Activated CD8-positive, alpha-beta T cell treated with anti-CD3 and anti-CD28 coated beads, Interleukin-2, amount 10 ng/mL, durations not matched to agents 7 days and 5 days (primary cell): ENCODE measurements around the gene PRKD1. TPM values are rescaled to one million over a fixed set of nuclear protein-coding genes. Genes with fewer than 3 reads are reported as not detected.

Experiments used
- ATAC-seq: fragments of 150-1000 bp; cut with Tn5 transposase; one replicate; pipeline ENCODE4 v1.10.0; 2021; ENCODE audit warnings: moderate library complexity
- CTCF ChIA-PET: fragments of 350-600 bp; sonication (Branson Sonifier 250); formaldehyde crosslinking; loops from one replicate; lab custom pipeline; 2021; ENCODE audit warnings: antibody characterized with exemption; lab: Charles Lee
- POLR2A ChIA-PET: fragments of 350-600 bp; sonication (Branson Sonifier 250); formaldehyde crosslinking; loops from one replicate; lab custom pipeline; 2021; ENCODE audit warnings: antibody characterized with exemption; lab: Charles Lee
- DNase-seq: peaks from one replicate; pipeline ENCODE4 v3.0.0-alpha.2; 2020
- H3K27ac Mint-ChIP-seq: one replicate; pipeline ENCODE4 v1.8.0; 2021; ENCODE audit warnings: mild to moderate bottlenecking, mixed read lengths
- H3K27me3 Mint-ChIP-seq: one replicate; pipeline ENCODE4 v1.8.0; 2021; ENCODE audit warnings: low read depth, mixed read lengths
- H3K36me3 Mint-ChIP-seq: one replicate; pipeline ENCODE4 v1.8.0; 2021; ENCODE audit warnings: low read depth, mixed read lengths
- H3K4me1 Mint-ChIP-seq: one replicate; pipeline ENCODE4 v1.8.0; 2021; ENCODE audit warnings: low read depth, mixed read lengths
- H3K4me3 Mint-ChIP-seq: one replicate; pipeline ENCODE4 v1.8.0; 2021; ENCODE audit warnings: mild to moderate bottlenecking, mixed read lengths
- H3K9me3 Mint-ChIP-seq: one replicate; pipeline ENCODE4 v1.8.0; 2022; ENCODE audit warnings: mixed read lengths; ENCODE audit not compliant: insufficient read depth
- total RNA-seq, 2 experiments: library from RNA; stranded (reverse); gene quantifications; one replicate each; pipeline ENCODE4 v1.2.3, GENCODE V29; 2021

Gene PRKD1
- not detected for total RNA-seq

DNA sequence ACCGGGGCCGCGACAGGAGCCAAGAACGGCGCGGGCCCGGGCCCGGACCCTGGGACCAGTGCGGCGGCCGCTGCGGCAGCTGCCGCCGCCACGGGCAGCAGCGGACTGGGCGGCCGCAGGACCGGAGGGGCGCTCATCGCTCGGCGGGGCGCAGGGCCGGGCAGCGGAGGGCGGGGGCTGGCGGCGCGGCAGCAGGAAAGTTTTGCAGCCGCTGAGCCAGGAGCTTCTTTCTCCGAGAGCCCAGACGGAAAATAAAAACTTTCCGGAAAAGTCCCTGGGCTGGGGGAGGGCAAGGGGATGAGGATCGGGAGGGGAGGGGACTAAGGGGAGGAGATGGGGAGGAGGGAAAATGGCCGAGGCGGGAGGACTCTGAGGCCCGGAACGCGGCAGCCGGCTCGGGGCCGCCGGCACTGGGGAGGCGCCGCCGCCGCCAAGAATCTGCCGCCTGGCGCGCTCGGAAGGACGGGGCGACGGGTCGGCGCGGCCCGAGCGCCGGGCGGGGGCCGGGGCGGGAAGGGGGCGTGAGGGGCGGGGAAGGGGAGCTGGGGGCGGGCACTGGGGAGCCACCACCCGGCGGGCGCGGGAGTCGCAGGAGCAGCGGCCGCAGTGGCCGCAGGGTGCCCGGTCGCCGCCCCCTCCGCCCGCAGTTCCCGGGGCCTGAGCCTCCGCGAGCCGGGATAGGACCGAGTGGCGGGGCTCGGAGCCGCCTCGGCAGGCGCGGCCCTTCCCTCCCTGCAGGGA lies at the start of gene PRKD1:
TSS of gene PRKD1 (minus strand) at position 472 of the 741 bp plus-strand sequence.
- ChIA-PET CTCF (no interaction called here), POLR2A (no interaction called here)
- H3K9me3 Mint-ChIP-seq: no peaks in the 10 kb centered on the region
- H3K27me3 Mint-ChIP-seq: peaks cover 19% of the 10 kb centered on the region
- DNase-seq: no peak
- H3K36me3 Mint-ChIP-seq: peaks cover 2% of the 10 kb centered on the region
- no peak within 1 kb of the TSS for H3K4me3 Mint-ChIP-seq
- H3K4me1 Mint-ChIP-seq: peaks cover 4% of the 10 kb centered on the region
- no peak within 1 kb of the TSS for H3K27ac Mint-ChIP-seq
- no peak for ATAC-seq

DNA sequence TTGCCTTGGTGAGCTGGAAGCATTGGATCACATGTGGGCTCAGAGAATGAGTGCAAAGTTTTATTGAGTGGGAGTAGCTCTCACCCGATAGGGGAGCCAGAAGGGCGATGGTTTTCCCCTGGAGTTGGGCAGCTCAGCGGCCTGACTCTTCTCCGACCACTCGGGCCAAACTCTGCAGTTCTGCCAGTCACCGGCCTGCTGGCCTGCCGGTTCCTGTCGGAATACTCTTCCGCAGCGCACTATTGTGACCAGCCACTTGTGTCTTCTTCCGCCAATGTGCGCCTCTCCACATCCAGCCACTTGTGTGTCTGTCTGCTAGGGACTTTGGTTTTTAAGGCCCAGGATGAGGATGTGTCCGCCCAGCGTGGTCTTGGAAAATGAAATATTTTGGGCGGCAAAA lies 43.5 kb upstream of the PRKD1 start:
- Mint-ChIP-seq H3K36me3 (no peaks in the 10 kb centered on the region), H3K27me3 (no peaks in the 10 kb centered on the region), H3K27ac (no peak overlapping the region), H3K4me1 (no peaks in the 10 kb centered on the region), H3K4me3 (no peak overlapping the region), H3K9me3 (no peaks in the 10 kb centered on the region)
- ChIA-PET POLR2A (no interaction called here), CTCF (no interaction called here)
- DNase-seq (no peak), ATAC-seq (no peak)

DNA sequence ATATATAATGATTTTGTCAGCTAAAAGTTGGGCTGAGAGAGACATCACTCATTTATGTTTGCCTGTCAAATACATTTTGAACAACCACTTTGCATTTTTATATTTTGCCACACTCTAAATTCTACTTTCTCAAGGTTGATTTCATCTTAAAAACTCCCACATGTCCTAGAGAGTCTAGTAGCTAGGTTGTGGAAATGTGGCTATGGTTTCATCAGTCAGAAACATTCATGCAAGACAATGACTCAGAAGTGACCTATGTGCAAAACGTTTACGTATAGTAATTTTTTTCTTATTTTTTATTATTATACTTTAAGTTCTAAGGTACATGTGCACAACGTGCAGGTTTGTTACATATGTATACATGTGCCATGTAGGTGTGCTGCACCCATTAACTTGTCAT lies 27.4 kb upstream of the PRKD1 start:
- CTCF ChIA-PET: no interaction called here
- Mint-ChIP-seq H3K36me3 (no peaks in the 10 kb centered on the region), H3K27ac (no peak overlapping the region), H3K4me3 (no peak overlapping the region), H3K27me3 (no peaks in the 10 kb centered on the region), H3K4me1 (no peaks in the 10 kb centered on the region), H3K9me3 (no peaks in the 10 kb centered on the region)
- DNase-seq: no peak
- no peak for ATAC-seq
- POLR2A ChIA-PET: no interaction called here

DNA sequence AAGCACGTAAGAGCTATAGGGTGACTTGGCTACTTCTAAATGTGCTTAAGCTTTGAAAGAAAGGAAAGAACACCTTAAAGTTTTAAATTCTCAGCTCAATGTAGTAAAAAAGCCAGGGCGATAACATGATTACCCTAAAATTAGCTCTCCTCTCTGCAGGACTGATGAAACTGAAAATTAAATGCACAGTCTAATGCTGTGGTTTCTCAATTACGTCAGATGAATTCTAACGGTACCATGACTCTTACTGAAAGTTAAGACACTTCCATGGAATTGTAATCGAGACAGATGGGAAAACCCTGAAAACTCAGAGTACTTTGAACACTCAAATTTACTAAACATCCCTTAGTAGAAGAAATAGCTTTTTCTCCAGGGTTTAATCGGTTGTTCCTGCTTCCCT lies 25.9 kb upstream of the PRKD1 start:
- ATAC-seq (no peak), DNase-seq (no peak)
- H3K4me1 Mint-ChIP-seq: no peaks in the 10 kb centered on the region
- H3K27ac Mint-ChIP-seq: no peak overlapping the region
- ChIA-PET POLR2A (no interaction called here), CTCF (no interaction called here)
- no peak overlapping the region for H3K4me3 Mint-ChIP-seq
- H3K36me3 Mint-ChIP-seq: no peaks in the 10 kb centered on the region
- no peaks in the 10 kb centered on the region for H3K27me3 Mint-ChIP-seq
- H3K9me3 Mint-ChIP-seq: no peaks in the 10 kb centered on the region

DNA sequence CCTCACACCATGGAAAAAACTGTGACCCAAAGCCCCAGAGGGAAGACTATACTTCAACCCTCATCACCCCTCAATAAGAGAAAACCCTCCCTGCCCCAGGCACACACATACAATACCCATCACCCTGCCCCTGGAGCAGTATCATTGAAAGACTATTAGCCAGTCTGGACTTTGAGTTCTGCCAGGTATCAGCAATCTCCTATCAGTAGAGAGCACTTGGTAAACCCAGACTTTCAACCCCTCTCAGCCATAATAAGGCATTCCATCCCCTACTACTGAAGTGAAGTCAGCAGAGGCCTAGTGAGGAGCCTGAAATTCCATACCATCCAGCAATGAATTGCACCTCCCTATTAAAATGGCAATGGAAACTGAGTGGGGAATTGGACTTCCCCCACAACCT lies 16.4 kb upstream of the PRKD1 start:
- H3K9me3 Mint-ChIP-seq: peaks cover 7% of the 10 kb centered on the region
- no peak for ATAC-seq
- no peaks in the 10 kb centered on the region for H3K4me1 Mint-ChIP-seq
- DNase-seq: no peak
- H3K36me3 Mint-ChIP-seq: no peaks in the 10 kb centered on the region
- no peaks in the 10 kb centered on the region for H3K27me3 Mint-ChIP-seq
- CTCF ChIA-PET: no interaction called here
- H3K4me3 Mint-ChIP-seq: no peak overlapping the region
- no peak overlapping the region for H3K27ac Mint-ChIP-seq
- POLR2A ChIA-PET: no interaction called here

DNA sequence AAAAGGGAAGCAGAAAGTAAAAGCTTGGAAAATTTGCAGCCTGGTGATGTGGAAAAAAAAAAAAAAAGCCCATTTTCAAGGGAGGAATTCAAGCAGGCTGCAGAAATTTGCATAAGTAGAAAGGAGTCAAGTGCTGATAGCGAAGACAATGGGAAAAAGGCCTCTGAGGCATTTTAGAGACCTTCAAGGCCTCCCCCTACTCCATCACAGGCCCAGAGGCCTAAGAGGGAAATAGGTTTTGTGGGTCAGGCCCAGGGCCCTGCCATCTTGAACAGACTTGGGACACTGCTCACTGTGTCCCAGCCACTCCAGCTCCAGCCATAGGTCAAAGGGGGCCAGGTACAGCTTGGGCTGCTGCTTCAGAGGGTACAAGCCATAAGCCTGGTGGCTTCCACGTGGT lies 13.8 kb upstream of the PRKD1 start:
- H3K36me3 Mint-ChIP-seq: no peaks in the 10 kb centered on the region
- ChIA-PET POLR2A (no interaction called here), CTCF (no interaction called here)
- H3K27me3 Mint-ChIP-seq: no peaks in the 10 kb centered on the region
- ATAC-seq: no peak
- no peak for DNase-seq
- peaks cover 13% of the 10 kb centered on the region for H3K9me3 Mint-ChIP-seq
- H3K4me3 Mint-ChIP-seq: no peak overlapping the region
- H3K4me1 Mint-ChIP-seq: no peaks in the 10 kb centered on the region
- H3K27ac Mint-ChIP-seq: no peak overlapping the region

DNA sequence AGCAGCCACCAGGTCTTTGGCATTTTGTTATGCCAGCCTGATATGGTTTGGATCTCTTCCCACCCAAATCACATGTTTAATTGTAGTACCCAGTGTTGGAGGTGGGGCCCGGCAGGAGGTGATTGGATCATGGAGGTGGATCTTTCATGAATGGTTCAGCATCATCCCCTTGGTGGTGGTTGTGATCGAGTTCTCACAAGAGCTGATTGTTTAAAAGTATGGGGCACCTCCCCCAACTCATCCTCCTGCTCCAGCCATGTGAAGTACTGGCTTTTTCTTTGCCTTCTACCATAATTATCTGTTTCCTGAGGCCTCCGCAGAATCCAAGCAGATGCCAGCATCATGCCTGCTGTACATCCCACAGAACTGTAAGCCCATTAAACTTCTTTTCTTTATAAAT lies 12.8 kb upstream of the PRKD1 start:
- DNase-seq (no peak), ATAC-seq (no peak)
- CTCF ChIA-PET: no interaction called here
- Mint-ChIP-seq H3K4me3 (no peak overlapping the region), H3K27ac (no peak overlapping the region), H3K27me3 (no peaks in the 10 kb centered on the region), H3K36me3 (no peaks in the 10 kb centered on the region), H3K9me3 (peaks cover 11% of the 10 kb centered on the region), H3K4me1 (no peaks in the 10 kb centered on the region)
- POLR2A ChIA-PET: no interaction called here

DNA sequence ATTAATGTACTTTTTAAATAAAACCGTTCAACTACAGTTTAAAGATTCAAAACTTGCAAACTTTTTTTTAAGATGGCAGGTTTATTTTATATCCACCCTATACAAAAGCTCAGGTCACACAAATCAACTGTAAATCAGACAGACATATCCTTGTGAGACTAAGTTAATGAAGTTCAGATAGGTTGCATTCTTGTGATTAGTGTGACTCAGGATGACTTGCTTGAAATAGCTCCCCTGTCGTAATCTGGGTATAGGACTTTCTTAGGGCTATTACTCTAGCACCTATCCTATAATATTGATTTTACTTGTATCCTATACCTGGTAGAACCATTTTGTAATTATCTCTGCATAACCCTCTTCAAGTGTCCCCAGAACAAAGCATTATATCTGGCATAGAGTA lies 9.5 kb upstream of the PRKD1 start:
- POLR2A ChIA-PET: no interaction called here

DNA sequence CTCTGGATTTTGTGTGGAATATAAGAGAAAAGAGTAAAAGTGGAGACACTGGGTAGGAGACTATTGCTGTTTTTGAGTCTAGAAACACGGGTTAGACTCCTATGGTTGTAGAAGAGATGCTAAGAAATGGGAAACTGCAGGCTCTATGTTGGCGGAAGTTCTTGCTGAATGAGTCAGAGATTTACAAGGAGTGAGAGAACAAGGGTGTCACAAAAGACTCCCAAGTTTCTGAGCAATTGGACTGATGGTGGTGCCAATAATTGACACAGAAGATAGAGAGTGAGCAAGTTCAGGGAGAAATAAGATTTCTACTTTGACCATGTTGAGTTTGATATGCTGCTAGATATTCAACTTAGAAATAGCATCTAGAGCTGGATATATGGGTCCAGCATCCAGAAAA lies 2.6 kb upstream of the PRKD1 start:
- Mint-ChIP-seq H3K27me3 (peaks cover 19% of the 10 kb centered on the region), H3K4me1 (peaks cover 4% of the 10 kb centered on the region), H3K36me3 (peaks cover 2% of the 10 kb centered on the region), H3K9me3 (no peaks in the 10 kb centered on the region), H3K27ac (no peak overlapping the region), H3K4me3 (no peak overlapping the region)
- no peak for DNase-seq
- no peak for ATAC-seq
- CTCF ChIA-PET: no interaction called here
- POLR2A ChIA-PET: no interaction called here

More for the DNA sequence above, 9.5 kb upstream of the PRKD1 start:
- Mint-ChIP-seq H3K27me3 (no peaks in the 10 kb centered on the region), H3K9me3 (peaks cover 5% of the 10 kb centered on the region), H3K36me3 (no peaks in the 10 kb centered on the region), H3K4me1 (no peaks in the 10 kb centered on the region), H3K4me3 (no peak overlapping the region), H3K27ac (no peak overlapping the region)
- CTCF ChIA-PET: no interaction called here
- ATAC-seq (no peak), DNase-seq (no peak)

DNA sequence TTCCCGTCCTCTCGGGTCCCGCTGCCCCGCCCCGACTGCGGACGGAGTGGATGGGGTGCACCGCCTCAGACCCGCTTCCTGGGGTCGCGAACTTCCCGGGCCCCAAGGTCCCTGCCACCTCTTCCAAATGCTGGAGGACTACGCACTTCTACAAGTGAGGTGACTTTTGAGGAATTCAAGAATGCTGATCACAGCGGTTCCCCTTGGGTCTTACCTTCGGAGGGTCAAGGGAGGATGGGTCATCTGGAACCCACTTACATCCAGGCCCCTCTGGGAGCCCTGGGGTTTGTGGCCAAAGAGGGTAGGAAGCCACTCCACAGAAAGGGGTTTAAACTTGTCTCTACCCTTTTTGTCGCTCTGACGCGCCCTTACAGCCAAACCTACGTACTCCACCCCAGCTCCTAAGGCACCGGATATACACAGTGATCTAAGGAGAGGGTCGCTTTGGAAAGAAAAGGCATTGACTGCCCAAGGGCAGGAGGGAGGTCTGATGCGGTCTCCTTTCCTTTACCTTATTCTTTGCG lies 532 bp upstream of the PRKD1 start:
- peaks cover 19% of the 10 kb centered on the region for H3K27me3 Mint-ChIP-seq
- no peak for DNase-seq
- H3K27ac Mint-ChIP-seq: no peak overlapping the region
- H3K36me3 Mint-ChIP-seq: peaks cover 2% of the 10 kb centered on the region
- H3K9me3 Mint-ChIP-seq: no peaks in the 10 kb centered on the region
- H3K4me1 Mint-ChIP-seq: peaks cover 4% of the 10 kb centered on the region
- no peak overlapping the region for H3K4me3 Mint-ChIP-seq
- ChIA-PET POLR2A (no interaction called here), CTCF (no interaction called here)
- no peak for ATAC-seq

DNA sequence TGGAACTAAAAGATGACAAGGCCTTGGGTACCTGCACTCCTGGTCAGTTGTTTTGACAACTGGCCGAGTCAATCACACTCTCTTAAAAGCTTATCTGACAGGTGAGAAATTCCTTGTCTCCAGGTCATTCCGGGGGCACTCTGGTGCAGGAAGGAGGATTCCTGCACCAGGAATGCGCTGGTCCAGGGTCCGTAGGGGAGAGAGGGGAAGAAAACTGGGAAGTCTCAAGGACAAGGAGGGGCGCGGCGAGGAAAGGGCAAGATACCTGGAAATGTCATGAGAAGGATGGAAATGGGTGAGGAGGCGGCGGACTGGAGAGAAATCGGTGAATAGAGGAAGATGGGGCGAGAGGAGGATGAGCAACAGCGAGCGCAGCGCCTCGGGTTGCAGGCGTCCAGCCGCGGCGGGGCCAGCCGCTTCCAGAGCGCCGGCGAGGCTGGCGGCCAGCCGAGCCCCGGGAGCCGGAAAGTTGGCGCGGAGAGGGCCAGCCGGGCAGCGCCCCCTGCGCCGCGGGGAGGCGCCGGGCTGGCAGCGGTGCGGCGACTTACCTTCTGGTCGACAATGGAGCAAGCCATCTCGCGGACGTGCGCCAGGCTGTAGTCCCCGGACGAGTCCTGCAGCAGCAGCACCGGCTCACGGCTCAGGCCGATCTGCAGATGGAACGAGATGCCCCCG lies 809 bp downstream of the PRKD1 start:
- H3K4me3 Mint-ChIP-seq: no peak overlapping the region
- peaks cover 4% of the 10 kb centered on the region for H3K4me1 Mint-ChIP-seq
- POLR2A ChIA-PET: no interaction called here
- H3K9me3 Mint-ChIP-seq: no peaks in the 10 kb centered on the region
- CTCF ChIA-PET: no interaction called here
- peaks cover 19% of the 10 kb centered on the region for H3K27me3 Mint-ChIP-seq
- peaks cover 2% of the 10 kb centered on the region for H3K36me3 Mint-ChIP-seq
- H3K27ac Mint-ChIP-seq: no peak overlapping the region
- no peak for ATAC-seq
- no peak for DNase-seq

DNA sequence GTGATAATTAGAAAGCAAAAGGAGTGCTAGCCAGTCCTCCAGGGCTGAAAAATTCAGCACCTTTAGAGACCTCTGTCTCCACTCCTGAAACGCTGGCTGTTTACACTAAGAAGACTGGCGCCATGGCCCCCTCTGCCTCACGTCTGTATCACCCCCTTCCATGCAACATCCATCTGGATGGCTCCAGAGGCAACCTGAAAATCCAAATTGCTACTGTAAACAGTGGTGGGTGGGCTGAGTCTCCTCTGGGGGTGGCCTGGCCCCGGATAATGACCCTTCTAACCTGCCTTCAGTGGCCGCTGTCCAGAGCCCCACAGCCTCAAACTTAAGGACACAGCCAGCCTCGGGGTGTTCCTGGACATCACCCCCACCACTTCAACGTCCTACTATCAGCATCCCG lies 1.4 kb downstream of the PRKD1 start:
- H3K4me3 Mint-ChIP-seq: no peak overlapping the region
- DNase-seq: no peak
- ChIA-PET POLR2A (no interaction called here), CTCF (no interaction called here)
- H3K27ac Mint-ChIP-seq: no peak overlapping the region
- ATAC-seq: no peak
- H3K9me3 Mint-ChIP-seq: no peaks in the 10 kb centered on the region
- peaks cover 19% of the 10 kb centered on the region for H3K27me3 Mint-ChIP-seq
- H3K4me1 Mint-ChIP-seq: peaks cover 4% of the 10 kb centered on the region
- peaks cover 2% of the 10 kb centered on the region for H3K36me3 Mint-ChIP-seq
